ENCODE data around the gene KLF2. TPM values are rescaled to one million over a fixed set of nuclear protein-coding genes. Genes with fewer than 3 reads are reported as not detected.

The KLF2 gene
- total RNA-seq, 2 experiments from 2014 or later = 0.94 to 1.0 TPM

GRCh38 chr19:16376649-16377048 lies 52.0 kb downstream of the KLF2 start:
- Mint-ChIP-seq H3K4me3 (no peak overlapping the region), H3K36me3 (ENCODE audit: low read depth) (peaks cover 17% of the 10 kb centered on the region), H3K9me3 (no peaks in the 10 kb centered on the region), H3K4me1 (ENCODE audit: low read depth) (peaks cover 61% of the 10 kb centered on the region), H3K27me3 (no peaks in the 10 kb centered on the region), H3K27ac (no peak overlapping the region)
- intact Hi-C loops (cut with micrococcal nuclease) = no loop called here
- DNase-seq = peak; percentile 60
- CTCF ChIA-PET = interaction anchor here (0.7 to 3.1 kb wide), 28 partner anchors 10 to 191 kb away, joined by 3 to 27 read pairs (median 4); no protein-coding TSS in a partner anchor
- POLR2A ChIA-PET = interaction anchor here (0.5 to 1.6 kb wide), 5 partner anchors 10 to 192 kb away, joined by 3 to 10 read pairs (median 4); no protein-coding TSS in a partner anchor
- TF ChIP-seq CTCF (IDR thresholded peaks at IDR 0.05) = peak; percentile 73
- peak; percentile 52 for ATAC-seq

DNA sequence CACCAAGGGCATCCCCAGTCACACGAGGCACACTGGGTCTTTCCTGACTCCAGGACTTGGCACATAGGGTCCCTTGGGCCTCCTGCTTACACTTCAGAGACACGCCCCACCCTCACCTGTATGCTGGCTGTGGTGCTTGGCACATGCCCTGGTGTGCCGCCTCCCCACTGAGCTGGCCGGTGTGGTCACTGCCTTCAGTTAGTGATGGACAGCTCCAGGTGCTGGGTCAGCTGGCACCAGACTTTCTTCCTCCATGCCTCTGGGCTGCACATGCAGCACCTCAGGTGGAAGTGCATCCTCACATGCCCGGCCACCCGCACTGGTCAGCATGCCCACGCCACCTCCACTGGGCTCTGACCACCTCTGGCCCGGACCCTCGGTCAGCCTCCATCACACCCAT lies 52.9 kb downstream of the KLF2 start:
- intact Hi-C loops (cut with micrococcal nuclease) = no loop called here
- no peak for TF ChIP-seq CTCF (IDR thresholded peaks at IDR 0.05)
- CTCF ChIA-PET = interaction anchor here (0.8 to 3.1 kb wide), 14 partner anchors 10 to 166 kb away, joined by 3 to 27 read pairs (median 6); no protein-coding TSS in a partner anchor

More for the DNA sequence above, 52.9 kb downstream of the KLF2 start:
- POLR2A ChIA-PET = interaction anchor here (1.6 kb wide), 1 partner anchor 50 kb away, joined by 10 read pairs; no protein-coding TSS in a partner anchor
- no peak for ATAC-seq
- peaks cover 17% of the 10 kb centered on the region for H3K36me3 Mint-ChIP-seq (ENCODE audit: low read depth)
- H3K27me3 Mint-ChIP-seq = no peaks in the 10 kb centered on the region
- H3K9me3 Mint-ChIP-seq = no peaks in the 10 kb centered on the region
- DNase-seq = no peak
- no peak overlapping the region for H3K27ac Mint-ChIP-seq
- H3K4me1 Mint-ChIP-seq (ENCODE audit: low read depth) = peaks cover 67% of the 10 kb centered on the region
- H3K4me3 Mint-ChIP-seq = no peak overlapping the region

Other genes with a start within 250 kb of the KLF2 start
- gene TPM4, start 248.3 kb upstream of the KLF2 start, total RNA-seq = 100 to 1,000 TPM; 230 to 232 TPM
- gene RAB8A, start 212.9 kb upstream of the KLF2 start, total RNA-seq = 100 to 1,000 TPM; 123 to 128 TPM
- gene HSH2D, start 181.1 kb upstream of the KLF2 start, total RNA-seq = 10 to 100 TPM; 23.5 to 25.5 TPM
- not detected for gene CIB3, start 151.3 kb upstream of the KLF2 start, total RNA-seq
- 10 to 100 TPM; 41.7 to 44.7 TPM for gene FAM32A, start 139.4 kb upstream of the KLF2 start, total RNA-seq
- gene AP1M1, start 126.9 kb upstream of the KLF2 start, total RNA-seq = 100 to 1,000 TPM in 1 of 2 experiments, 10 to 100 TPM in 1; 99.0 to 108 TPM
- 10 to 100 TPM; 27.4 to 28.3 TPM for gene EPS15L1, start 147.1 kb downstream of the KLF2 start, total RNA-seq
- not detected for gene CALR3, start 171.3 kb downstream of the KLF2 start, total RNA-seq
- 1 to 10 TPM; 1.9 to 2.3 TPM for gene C19orf44, start 171.6 kb downstream of the KLF2 start, total RNA-seq
- gene CHERP, start 217.6 kb downstream of the KLF2 start, total RNA-seq = 10 to 100 TPM; 57.5 to 59.6 TPM
- 10 to 100 TPM; 60.1 to 62.4 TPM for gene SLC35E1, start 247.6 kb downstream of the KLF2 start, total RNA-seq